C4-2B (cell line): ENCODE data around the gene CSGALNACT2.

Experiments used
- ZFX ChIP-seq: fragments of 450-650 bp; IDR thresholded peaks from 2 replicates; pipeline ENCODE4 v1.6.1; 2017
- TF ChIP-seq, protein P1 (sequence below): fragments of 450-650 bp; conservative IDR thresholded peaks from 2 replicates; pipeline ENCODE4 v1.5.1; 2017; ENCODE audit warnings: mild to moderate bottlenecking

DNA sequence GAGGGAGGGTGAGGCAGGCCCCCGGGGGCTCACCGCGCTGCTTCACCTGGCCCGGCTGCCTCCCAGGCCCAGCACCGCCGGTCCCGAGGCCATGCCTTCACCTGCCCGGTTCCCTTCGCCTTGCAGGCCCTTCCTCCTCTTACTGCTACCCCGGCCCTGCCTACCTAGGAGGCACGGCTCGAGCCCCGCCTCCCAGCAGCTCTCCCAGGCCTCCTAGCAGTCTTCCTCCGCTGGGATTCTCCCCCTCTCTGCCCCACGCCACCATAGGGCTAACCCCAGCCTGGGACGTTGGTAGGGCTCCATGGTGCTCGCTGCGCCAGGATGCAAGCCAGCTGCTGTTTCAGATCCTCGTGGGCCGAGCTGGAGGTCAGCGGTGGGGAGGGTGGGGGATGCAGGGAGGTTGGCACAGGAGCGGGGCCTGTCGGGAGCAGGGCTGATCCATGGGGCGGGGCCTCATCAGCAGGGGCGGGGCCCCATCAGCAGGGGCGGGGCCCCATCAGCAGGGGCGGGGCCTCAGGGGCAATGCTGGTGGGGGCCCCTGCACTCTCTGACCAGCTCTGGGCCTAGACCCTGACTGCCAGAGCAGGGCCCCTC lies 65.3 kb downstream of the CSGALNACT2 start:
- TF ChIP-seq, protein P1, sequence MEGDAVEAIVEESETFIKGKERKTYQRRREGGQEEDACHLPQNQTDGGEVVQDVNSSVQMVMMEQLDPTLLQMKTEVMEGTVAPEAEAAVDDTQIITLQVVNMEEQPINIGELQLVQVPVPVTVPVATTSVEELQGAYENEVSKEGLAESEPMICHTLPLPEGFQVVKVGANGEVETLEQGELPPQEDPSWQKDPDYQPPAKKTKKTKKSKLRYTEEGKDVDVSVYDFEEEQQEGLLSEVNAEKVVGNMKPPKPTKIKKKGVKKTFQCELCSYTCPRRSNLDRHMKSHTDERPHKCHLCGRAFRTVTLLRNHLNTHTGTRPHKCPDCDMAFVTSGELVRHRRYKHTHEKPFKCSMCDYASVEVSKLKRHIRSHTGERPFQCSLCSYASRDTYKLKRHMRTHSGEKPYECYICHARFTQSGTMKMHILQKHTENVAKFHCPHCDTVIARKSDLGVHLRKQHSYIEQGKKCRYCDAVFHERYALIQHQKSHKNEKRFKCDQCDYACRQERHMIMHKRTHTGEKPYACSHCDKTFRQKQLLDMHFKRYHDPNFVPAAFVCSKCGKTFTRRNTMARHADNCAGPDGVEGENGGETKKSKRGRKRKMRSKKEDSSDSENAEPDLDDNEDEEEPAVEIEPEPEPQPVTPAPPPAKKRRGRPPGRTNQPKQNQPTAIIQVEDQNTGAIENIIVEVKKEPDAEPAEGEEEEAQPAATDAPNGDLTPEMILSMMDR, result no peak
- TF ChIP-seq ZFX, result no peak
